ENCODE measurements around the gene ACRBP.

The ACRBP gene

DNA sequence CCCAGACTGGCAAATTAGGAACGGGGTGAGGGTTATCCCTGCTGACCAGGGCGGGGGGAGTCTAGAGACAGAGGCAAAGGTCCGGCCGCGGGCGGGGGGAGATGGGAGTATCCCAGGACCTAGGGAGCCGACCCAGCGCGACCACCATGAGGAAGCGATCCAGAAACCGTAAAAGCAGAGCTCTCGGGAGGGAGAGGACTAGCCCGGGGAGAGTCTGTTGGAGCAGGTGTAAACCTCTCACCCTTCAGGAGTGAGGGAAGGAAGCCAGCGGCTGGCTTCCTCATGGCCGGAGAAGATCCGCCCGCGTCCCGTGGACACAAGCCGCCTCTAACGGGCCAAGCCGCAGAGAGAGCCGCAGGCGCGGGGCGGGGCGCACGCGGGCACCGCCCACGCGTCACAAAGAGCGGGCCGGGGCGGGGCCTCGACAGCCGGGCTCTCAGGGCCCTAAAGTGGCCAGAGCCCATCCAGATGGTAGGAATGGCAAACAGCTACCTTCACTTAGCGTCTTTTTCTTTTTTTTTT lies at the start of gene ACRBP:
Gene ACRBP, minus strand, starts transcription at position 350 of the 522 bp plus-strand sequence. Its CDS starts 66 bp downstream, at position 284.
- FAIRE-seq: no peak

- no peak for FAIRE-seq
Measured at GRCh38 chr12:6695313-6696045, 48.2 kb upstream of the ACRBP start.

GRCh38 chr12:6694701-6695100 lies 47.5 kb upstream of the ACRBP start:
- no peak for FAIRE-seq

GRCh38 chr12:6693832-6694355 lies 46.7 kb upstream of the ACRBP start:
- no peak for FAIRE-seq

- FAIRE-seq: no peak
Measured at GRCh38 chr12:6692888-6693287, 45.7 kb upstream of the ACRBP start.

GRCh38 chr12:6691473-6691872 lies 44.2 kb upstream of the ACRBP start:
- FAIRE-seq: no peak

DNA sequence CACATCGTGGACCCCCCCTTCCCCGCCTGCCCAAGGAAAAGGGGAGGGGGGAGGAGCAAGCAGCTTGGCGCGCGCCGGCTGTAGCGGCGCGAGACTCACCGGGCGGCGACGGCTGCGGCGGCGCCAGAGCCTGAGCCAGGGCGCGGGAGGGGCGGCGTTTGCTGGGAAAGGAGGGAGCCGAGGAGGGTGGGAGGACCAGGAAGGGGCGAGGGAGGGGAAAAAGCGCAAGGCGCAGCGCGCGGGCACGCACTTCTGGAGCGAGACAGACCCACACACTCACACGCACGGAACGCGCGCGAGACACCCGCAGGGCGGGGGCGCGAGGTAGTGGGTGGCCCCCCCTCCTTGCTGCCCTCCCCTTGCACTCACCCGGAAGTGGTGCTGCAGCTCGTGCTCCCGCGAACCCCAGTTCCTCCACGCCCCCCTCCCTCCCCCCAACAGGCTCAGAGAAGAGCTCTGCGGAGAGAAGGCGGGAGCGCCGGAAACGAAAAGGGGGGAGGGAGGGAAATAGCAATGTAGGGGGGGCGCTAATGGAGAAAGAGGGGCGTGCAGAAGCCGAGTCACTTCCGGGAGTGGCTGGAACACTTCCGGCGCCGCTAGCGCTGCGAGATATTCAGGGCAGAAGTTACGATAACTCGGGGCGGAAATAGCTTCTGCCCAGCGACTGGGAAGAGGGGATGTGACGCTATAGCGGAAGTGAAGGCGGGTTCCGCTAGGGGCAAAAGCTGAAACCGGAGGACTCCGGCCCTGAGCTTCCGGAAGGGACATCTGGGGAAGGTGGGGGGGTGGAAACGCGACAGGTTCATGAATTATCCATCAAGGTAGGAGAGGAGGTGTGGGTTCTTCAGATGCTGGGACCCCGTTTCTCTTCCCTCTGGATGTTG lies 42.0 kb upstream of the ACRBP start, which contains the start of gene ZNF384:
Gene ZNF384, minus strand, starts transcription at position 377 of the 884 bp plus-strand sequence. CDS start 9,855 bp downstream, outside the sequence.
- FAIRE-seq: peak; percentile 99

- FAIRE-seq: no peak
Measured at GRCh38 chr12:6688543-6688998, 41.3 kb upstream of the ACRBP start.

- FAIRE-seq: no peak
Measured at GRCh38 chr12:6685814-6686213, 38.6 kb upstream of the ACRBP start.

DNA sequence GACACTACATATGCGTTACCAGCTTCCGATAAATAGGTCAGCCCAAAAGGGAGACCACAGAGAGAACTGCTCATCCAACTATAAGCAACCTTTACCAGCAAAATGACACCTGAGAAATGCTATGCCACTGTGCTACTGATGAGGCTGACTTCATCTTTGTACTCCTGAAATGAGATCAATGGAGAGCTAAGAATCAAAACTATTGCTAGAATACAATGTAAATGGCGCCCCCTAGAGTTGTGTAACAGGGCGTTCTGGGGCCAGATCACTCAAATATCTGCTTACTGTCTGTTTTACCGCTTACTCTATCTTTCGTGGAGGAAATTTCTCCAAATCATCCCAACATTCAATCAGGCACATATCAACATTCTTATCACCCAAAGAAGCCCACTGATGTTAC lies 37.4 kb upstream of the ACRBP start:
- FAIRE-seq: no peak

GRCh38 chr12:6676962-6677361 lies 29.7 kb upstream of the ACRBP start:
- FAIRE-seq: no peak

DNA sequence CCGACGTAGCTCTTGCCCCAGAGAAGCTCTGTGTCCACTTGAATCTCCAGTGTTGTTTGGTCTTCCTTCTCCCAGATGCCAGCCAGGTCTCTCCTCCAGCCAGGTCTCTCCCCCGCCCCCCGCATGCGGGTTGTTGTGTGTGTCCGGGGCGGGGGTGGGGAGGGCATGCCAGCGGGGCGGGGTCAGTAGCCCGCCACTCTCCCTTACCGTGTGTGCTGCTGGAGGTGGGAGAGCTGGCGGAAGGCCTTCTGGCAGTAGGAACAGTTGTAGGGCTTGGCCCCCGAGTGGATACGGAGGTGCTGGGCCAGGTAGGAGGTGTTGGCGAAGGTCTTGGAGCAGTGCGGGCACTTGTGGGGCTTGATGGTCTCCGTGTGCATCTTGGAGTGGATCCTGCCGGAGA lies 24.9 kb upstream of the ACRBP start:
- no peak for FAIRE-seq

- no peak for FAIRE-seq
Measured at GRCh38 chr12:6667559-6668210, 20.5 kb upstream of the ACRBP start.

GRCh38 chr12:6666211-6666610 lies 19.0 kb upstream of the ACRBP start:
- no peak for FAIRE-seq

DNA sequence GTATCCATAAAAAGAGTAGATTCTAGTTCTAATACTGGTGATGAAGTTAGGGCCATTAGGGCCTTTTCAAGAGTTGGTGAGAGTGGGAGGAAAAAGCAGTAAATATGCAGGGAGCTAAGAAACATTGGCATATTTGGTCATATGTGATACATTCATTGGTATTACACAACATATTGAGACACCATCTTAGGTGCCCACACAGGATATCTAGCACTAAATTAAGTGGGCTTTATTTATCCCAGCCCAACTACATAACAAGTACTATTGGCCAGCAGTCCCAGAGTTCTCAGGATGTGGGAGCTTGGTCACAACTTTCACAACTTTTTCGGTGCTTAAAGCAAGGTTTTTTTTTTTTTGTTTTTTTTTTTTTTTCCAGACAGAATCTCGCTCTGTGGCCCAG lies 17.7 kb upstream of the ACRBP start:
- no peak for FAIRE-seq

DNA sequence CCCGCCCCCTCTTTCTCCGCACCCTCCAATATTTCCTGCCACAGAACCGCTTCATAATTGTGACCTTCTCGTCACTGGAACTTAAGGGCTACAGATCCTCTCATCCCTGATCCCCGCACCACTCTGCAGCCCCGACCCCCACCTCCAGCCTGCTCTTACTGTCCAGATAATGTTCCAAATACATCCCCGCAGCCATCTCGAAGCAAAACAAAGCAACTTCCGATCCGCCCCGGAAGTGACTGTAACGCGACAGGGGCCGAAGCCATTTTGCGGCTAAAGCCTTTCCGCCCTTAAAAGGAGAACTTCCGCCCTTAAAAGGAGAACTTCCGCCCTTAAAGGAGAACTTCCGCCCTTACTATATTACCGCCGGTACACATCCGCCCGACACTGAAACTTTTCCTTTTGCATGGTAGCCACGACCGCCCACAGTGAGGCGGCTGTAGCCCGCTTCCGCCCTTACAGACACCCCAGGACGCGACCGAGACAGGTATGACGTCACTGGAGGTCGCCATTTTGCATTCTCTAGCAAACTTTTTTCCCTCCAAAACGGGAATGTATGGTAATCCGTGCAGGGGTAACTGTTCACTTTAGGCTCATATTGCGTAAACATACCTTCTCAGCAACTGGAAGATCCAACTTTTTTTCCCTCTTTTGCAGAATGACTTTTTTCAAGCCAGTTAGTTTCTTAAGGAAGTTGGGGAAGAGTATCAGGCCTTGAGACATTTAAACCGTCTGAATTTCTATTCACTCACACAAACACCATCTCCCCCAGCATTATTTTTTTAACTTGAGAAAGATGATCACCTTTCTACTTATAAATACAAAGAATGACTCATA lies 15.9 kb upstream of the ACRBP start, which contains the start of gene ING4:
Gene ING4, minus strand, starts transcription at position 214 of the 837 bp plus-strand sequence. Its CDS starts 18 bp downstream, at position 196.
- FAIRE-seq: peak; percentile 97

DNA sequence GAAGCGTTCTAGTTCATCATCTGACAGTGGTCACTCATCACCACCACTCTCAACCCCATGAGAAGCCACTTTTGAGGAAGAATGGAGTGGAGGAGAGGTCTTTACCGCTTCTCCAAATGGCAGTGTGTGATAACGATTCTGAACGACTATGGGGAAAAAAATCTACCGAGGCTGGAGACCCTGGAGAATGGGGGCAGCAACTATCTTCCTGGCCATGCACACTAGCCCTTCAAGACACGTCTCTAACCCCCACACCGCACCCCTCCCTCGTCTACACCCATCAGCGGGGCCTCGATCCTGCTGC lies 15.3 kb upstream of the ACRBP start:
- FAIRE-seq: no peak

GRCh38 chr12:6653987-6654386 lies 6.8 kb upstream of the ACRBP start:
- no peak for FAIRE-seq

DNA sequence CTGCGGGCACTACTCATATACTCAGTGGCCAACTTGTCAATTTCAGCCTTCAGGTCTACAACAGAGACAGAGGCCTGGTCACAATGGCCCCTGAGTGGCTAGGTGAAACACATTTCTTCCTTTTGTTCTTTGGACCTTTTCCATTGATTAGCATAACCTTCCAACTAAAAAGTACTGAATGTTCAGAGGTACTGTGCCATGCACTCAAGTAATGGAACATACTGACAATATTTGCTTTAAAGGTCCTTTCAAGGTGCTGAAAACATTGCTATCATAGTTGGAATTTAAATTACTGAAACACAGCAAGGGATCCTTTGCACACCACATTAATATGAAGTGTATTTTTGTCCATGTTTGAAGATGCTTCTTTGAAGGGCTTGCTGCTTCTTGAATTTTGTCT lies 6.1 kb upstream of the ACRBP start:
- FAIRE-seq: no peak

DNA sequence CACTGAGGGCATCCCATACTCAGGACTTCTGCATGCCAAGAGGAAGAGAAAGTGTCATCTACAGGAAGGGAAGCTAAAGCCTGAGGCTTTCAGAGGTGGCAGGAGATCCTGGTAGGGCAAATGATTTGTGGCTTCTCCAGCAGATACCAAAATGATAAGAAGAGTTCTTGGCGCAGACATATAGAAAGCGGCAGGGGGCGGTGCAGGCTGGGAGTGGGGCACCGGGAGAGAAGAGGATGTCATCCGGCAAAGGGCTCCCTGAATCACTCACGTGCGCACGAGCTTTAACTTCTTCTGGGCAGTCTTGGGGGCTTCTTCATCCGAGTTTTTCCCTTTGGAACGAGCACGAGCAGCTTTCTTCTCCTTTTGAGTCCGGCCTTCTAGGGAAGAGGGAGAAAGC lies 5.2 kb upstream of the ACRBP start:
- FAIRE-seq: no peak

DNA sequence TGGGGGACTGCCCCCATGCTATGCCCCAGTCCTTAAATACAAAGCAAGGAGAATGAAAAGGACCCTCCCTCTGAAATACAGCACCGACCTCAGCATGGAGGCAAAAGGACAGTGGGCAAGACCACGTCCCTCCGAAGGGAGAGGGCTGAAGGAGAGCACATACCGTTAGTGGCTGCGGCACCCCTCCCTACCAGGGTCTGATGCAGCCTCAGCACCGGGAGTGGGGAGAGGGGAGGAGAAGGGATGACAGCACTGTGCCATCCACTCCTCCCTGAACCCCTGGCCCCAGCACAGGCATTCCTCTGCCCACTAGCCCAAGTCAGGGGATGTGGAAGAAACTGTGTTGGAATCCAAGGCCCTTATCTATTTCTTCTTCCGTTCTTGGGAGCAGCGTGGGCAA lies 3.6 kb upstream of the ACRBP start:
- FAIRE-seq: no peak
